ENCODE data around the gene ENOX1.

ENOX1 gene

GRCh38 chr13:43529796-43530195 lies 257.0 kb downstream of the ENOX1 start:
- TF ChIP-seq POLR2AphosphoS5 (IDR thresholded peaks at IDR 0.05; ENCODE audit: low read depth, low read length) (no peak), SIN3A (IDR thresholded peaks at IDR 0.05; ENCODE audit: borderline replicate concordance, insufficient read depth, low read length) (no peak), FOXP2 (optimal IDR thresholded peaks at IDR 0.05; ENCODE audit: borderline replicate concordance, extremely low read depth, extremely low read length, insufficient read depth) (no peak), REST (IDR thresholded peaks at IDR 0.05; ENCODE audit: insufficient read depth in 1 of 2, low read depth in 2 of 2, low read length in 2 of 2) (no peak), TAF1 (IDR thresholded peaks at IDR 0.05; ENCODE audit: borderline replicate concordance, insufficient read depth, low read length) (no peak)

- TF ChIP-seq REST (IDR thresholded peaks at IDR 0.05; ENCODE audit: insufficient read depth in 1 of 2, low read depth in 2 of 2, low read length in 2 of 2) (no peak), POLR2AphosphoS5 (IDR thresholded peaks at IDR 0.05; ENCODE audit: low read depth, low read length) (no peak), SIN3A (IDR thresholded peaks at IDR 0.05; ENCODE audit: borderline replicate concordance, insufficient read depth, low read length) (no peak), FOXP2 (optimal IDR thresholded peaks at IDR 0.05; ENCODE audit: borderline replicate concordance, extremely low read depth, extremely low read length, insufficient read depth) (no peak), TAF1 (IDR thresholded peaks at IDR 0.05; ENCODE audit: borderline replicate concordance, insufficient read depth, low read length) (no peak)
These were observed 257.8 kb downstream of the ENOX1 start for GRCh38 chr13:43528992-43529391.

GRCh38 chr13:43522788-43523187 lies 264.0 kb downstream of the ENOX1 start:
- TF ChIP-seq REST (IDR thresholded peaks at IDR 0.05; ENCODE audit: insufficient read depth in 1 of 2, low read depth in 2 of 2, low read length in 2 of 2) (no peak), TAF1 (IDR thresholded peaks at IDR 0.05; ENCODE audit: borderline replicate concordance, insufficient read depth, low read length) (no peak), FOXP2 (optimal IDR thresholded peaks at IDR 0.05; ENCODE audit: borderline replicate concordance, extremely low read depth, extremely low read length, insufficient read depth) (no peak), SIN3A (IDR thresholded peaks at IDR 0.05; ENCODE audit: borderline replicate concordance, insufficient read depth, low read length) (no peak)

- TF ChIP-seq REST (IDR thresholded peaks at IDR 0.05; ENCODE audit: insufficient read depth in 1 of 2, low read depth in 2 of 2, low read length in 2 of 2) (no peak), SIN3A (IDR thresholded peaks at IDR 0.05; ENCODE audit: borderline replicate concordance, insufficient read depth, low read length) (no peak), POLR2AphosphoS5 (IDR thresholded peaks at IDR 0.05; ENCODE audit: low read depth, low read length) (no peak), TAF1 (IDR thresholded peaks at IDR 0.05; ENCODE audit: borderline replicate concordance, insufficient read depth, low read length) (no peak), FOXP2 (optimal IDR thresholded peaks at IDR 0.05; ENCODE audit: borderline replicate concordance, extremely low read depth, extremely low read length, insufficient read depth) (no peak)
These were observed 266.4 kb downstream of the ENOX1 start for GRCh38 chr13:43520351-43520750.

GRCh38 chr13:43518833-43519232 lies 267.9 kb downstream of the ENOX1 start:
- TF ChIP-seq POLR2AphosphoS5 (IDR thresholded peaks at IDR 0.05; ENCODE audit: low read depth, low read length) = no peak

Data from PFSK-1 (cell line).